Karpas-422 (cell line): ENCODE results near the gene ZNF432. TPM values are rescaled to one million over a fixed set of nuclear protein-coding genes. Genes with fewer than 3 reads are reported as not detected.
A peak's percentile ranks its signal among the peaks of the same experiment; 100 is the strongest.
"Not testable (repeated sequence)": the region's sequence is repeated elsewhere in the genome, so short reads cannot be mapped to it uniquely, and the experiment has no call there.

Experiments used
- DNase-seq: peaks from one replicate; pipeline ENCODE4 v3.0.0-alpha.2; 2015
- H2AFZ ChIP-seq: fragments of 200-600 bp; sonication (generic); 2 replicates; pipeline ENCODE4 v1.6.1; 2014; ENCODE audit warnings: antibody characterized with exemption, low read length, mixed read lengths
- H3K27ac ChIP-seq: fragments of 200-600 bp; sonication (generic); 2 replicates; pipeline ENCODE4 v1.5.1; 2014; ENCODE audit warnings: mild to moderate bottlenecking, low read length, moderate library complexity
- H3K27me3 ChIP-seq: fragments of 200-600 bp; sonication (generic); 2 replicates; pipeline ENCODE4 v1.6.1; 2014; ENCODE audit warnings: low read length, mixed read lengths
- H3K36me3 ChIP-seq: fragments of 200-600 bp; sonication (generic); 2 replicates; pipeline ENCODE4 v1.6.1; 2014; ENCODE audit warnings: low read length, mixed read lengths; ENCODE audit not compliant: insufficient read depth
- H3K4me1 ChIP-seq: fragments of 200-600 bp; sonication (generic); 2 replicates; pipeline ENCODE4 v1.6.1; 2014; ENCODE audit warnings: mild to moderate bottlenecking, low read length, mixed read lengths
- H3K4me2 ChIP-seq: fragments of 200-600 bp; sonication (generic); 2 replicates; pipeline ENCODE4 v1.6.1; 2014; ENCODE audit warnings: low read length, low read depth, mild to moderate bottlenecking; ENCODE audit not compliant: poor library complexity, severe bottlenecking
- H3K4me3 ChIP-seq: fragments of 200-600 bp; sonication (generic); 2 replicates; pipeline ENCODE4 v1.5.1; 2014; ENCODE audit warnings: mild to moderate bottlenecking, antibody characterized with exemption, low read length, mixed read lengths
- H3K79me2 ChIP-seq: fragments of 200-600 bp; sonication (generic); 2 replicates; pipeline ENCODE4 v1.6.1; 2014; ENCODE audit warnings: mild to moderate bottlenecking, low read length, mixed read lengths
- H3K9ac ChIP-seq: fragments of 200-600 bp; sonication (generic); 2 replicates; pipeline ENCODE4 v1.6.0; 2014; ENCODE audit warnings: low read length
- H3K9me2 ChIP-seq: fragments of 200-600 bp; sonication (generic), shearing (Covaris generic); replicated peaks from 2 replicates; pipeline ENCODE4 v1.6.0; 2014; ENCODE audit warnings: mild to moderate bottlenecking, low read length, moderate library complexity; ENCODE audit not compliant: insufficient read depth
- H3K9me3 ChIP-seq: fragments of 300-700, 200-600 bp; sonication (generic); 2 replicates; pipeline ENCODE4 v1.6.1; 2014; ENCODE audit warnings: low read length, mixed read lengths
- H4K20me1 ChIP-seq: fragments of 200-600 bp; sonication (generic); 2 replicates; pipeline ENCODE4 v1.6.1; 2014; ENCODE audit warnings: mild to moderate bottlenecking, antibody characterized with exemption, low read length, low read depth; ENCODE audit not compliant: insufficient read depth
- total RNA-seq: library from RNA; depleted of rRNA; stranded (reverse); fragments of >200 nt; shearing (Covaris generic); gene quantifications from 2 replicates; pipeline ENCODE4 v1.2.3, GENCODE V29; 2014; ENCODE audit warnings: low replicate concordance; rRNA removed

The ZNF432 gene
- total RNA-seq: 9.9 and 13.8 TPM in 2 replicates

DNA sequence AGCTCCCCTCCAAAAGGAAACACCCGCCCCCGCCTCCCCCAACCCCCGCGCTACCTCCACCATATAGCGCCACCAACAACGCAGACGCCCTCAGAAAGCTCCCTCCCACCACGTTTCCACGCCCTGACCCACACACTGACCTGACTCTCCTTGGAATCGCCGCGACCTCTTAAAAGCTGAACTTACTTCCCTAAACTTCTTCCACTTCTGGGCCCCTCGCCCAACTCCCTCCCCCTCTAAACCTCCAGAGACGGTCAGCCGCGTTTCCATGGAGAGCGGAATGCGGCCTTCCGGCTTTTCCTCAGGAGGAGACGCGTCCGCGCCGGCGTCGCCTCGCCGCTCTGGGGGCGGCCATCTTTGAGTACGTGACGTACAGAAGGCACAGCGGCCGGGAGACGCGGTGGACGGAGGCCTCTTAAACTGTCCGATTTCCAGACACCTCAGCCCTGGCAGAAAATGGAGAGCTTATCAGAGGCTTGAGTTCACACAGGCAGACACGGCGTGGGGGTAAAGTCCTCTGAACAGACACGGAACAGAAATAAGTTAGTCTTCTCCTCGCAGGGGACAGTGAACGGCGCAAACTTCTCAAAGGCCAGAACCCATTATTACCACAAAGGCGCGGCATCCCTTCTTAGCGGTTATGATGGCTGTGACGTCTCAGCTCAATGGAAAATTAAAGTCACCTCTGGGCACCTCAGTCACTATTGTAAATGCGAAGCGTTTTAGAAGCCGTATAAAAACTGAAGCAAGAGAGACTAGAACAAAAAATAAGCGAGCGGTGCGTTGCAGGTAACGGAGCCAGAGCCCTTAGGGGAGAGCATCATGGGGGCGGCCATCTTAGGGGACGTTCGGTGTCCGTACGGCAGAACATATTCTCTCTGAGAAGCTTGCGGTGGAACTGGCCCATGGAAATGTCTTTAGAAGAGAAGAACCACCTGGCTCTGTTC is at the start of gene ZNF432:
Gene ZNF432, minus strand, starts transcription at position 284 of the 947 bp plus-strand sequence. CDS start 1,970 bp downstream, outside the sequence.
- DNase-seq: peak; percentile 98
- peak within 1 kb of the TSS; percentile 66 for H3K27ac ChIP-seq

GRCh38 chr19:52096416-52096815 is 47.8 kb upstream of the ZNF432 start:
- not testable (repeated sequence) for H3K9me2 ChIP-seq, H3K4me3 ChIP-seq, H3K9ac ChIP-seq, H3K79me2 ChIP-seq, H2AFZ ChIP-seq, DNase-seq, H3K4me1 ChIP-seq, H4K20me1 ChIP-seq, H3K27ac ChIP-seq, H3K27me3 ChIP-seq, H3K4me2 ChIP-seq, H3K36me3 ChIP-seq
- peaks cover 48% of the 10 kb centered on the region for H3K9me3 ChIP-seq

More for the DNA sequence above, at the start of gene ZNF432:
- Histone ChIP-seq H4K20me1 (no peaks in the 10 kb centered on the region), H2AFZ (peak within 1 kb of the TSS; percentile 89), H3K79me2 (peaks cover 22% of the 10 kb centered on the region), H3K4me2 (peak within 1 kb of the TSS; percentile 62), H3K9ac (peak within 1 kb of the TSS; percentile 69), H3K9me2 (no peaks in the 10 kb centered on the region), H3K9me3 (peaks cover 45% of the 10 kb centered on the region), H3K36me3 (peaks cover 42% of the 10 kb centered on the region), H3K27me3 (no peaks in the 10 kb centered on the region), H3K4me1 (peaks cover 14% of the 10 kb centered on the region), H3K4me3 (peak within 1 kb of the TSS; percentile 64)

DNA sequence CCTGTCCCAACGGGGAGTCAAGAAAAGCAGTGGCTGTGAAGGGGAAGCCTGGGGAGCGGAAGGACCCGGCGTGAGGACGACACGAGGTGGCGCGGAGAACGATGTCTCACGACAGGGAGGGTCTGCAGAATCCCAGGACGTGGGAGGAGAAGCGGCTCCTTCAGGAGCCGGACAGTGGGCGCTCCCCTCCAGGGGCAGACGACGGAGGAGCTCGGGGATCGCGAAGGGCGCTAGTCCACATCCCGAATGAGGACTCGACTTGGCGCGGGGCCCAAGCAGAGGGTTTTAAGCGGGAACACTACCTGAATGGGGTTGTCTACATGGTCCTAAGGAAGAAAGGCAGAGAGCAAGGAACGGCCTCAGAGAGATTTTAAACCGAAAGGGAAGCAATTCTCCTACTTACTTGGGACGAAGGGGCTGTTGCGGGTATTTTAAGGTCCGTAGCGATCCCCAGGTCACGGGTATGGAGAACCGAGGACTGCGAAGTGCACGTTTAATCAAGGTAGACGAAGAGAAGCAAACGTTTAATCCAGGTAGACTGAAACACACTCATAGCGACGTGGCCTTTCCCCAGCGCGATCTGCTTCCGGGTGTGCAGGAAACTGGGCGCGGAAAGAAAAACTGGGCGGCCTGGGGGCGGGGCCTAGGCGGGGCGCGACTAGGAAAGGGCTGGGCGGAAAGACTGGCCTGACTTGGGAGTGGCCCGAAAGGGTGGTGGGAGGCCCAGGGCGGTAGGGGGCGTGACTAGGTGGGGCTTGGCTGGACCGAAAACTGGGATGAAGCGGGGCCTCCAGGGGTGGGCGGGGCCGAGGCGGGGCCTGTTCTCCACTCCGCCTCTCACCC is 46.8 kb upstream of the ZNF432 start, which contains the start of gene ZNF841:
Gene ZNF841, minus strand, starts transcription at position 594 of the 843 bp plus-strand sequence. CDS start 10,964 bp downstream, outside the sequence.
- H3K9me3 ChIP-seq: peaks cover 48% of the 10 kb centered on the region
- no peak within 1 kb of the TSS for H3K4me2 ChIP-seq

DNA sequence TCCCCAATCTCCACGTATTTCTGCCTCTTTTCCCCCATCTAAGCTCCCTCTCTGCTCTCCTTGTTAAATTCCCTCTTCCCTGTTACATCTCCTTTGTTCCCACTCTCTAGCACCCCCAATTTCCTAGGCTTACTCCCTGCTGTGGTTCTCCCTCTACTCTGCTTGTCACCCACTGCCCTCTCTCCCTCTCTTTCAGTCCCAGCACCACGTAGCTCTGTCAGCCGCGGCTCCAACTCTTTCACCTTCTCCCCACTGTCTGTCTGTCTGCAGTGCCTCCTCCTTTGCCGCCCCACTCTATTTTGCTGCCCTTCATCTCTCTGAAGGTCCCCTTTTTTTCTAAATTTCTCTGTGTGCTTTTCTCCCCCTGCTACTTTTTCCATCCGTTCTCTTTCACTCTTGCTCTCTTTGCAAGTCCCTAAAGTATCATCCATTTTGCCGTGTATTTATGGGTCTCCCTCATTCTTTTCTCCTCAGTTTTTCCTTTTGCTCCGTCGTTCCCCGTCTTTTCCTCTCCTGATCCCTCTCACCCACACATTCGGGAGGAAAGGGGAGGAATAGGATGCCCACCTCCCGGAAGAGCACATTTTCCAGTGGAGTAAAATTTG is 46.0 kb upstream of the ZNF432 start:
- Histone ChIP-seq H4K20me1 (no peaks in the 10 kb centered on the region), H3K79me2 (no peaks in the 10 kb centered on the region), H3K36me3 (no peaks in the 10 kb centered on the region), H3K27me3 (no peaks in the 10 kb centered on the region; the same call in 1 of the 2 replicates), H3K9ac (no peak overlapping the region), H3K27ac (no peak overlapping the region), H3K4me3 (no peak overlapping the region), H3K4me1 (no peaks in the 10 kb centered on the region), H2AFZ (no peak overlapping the region), H3K9me3 (peaks cover 52% of the 10 kb centered on the region), H3K4me2 (no peak overlapping the region), H3K9me2 (no peaks in the 10 kb centered on the region)
- no peak for DNase-seq

More for the DNA sequence above, 46.8 kb upstream of the ZNF432 start, which contains the start of gene ZNF841:
- no peak within 1 kb of the TSS for H3K27ac ChIP-seq
- no peaks in the 10 kb centered on the region for H3K9me2 ChIP-seq
- no peaks in the 10 kb centered on the region for H3K4me1 ChIP-seq
- H3K27me3 ChIP-seq: no peaks in the 10 kb centered on the region
- H3K36me3 ChIP-seq: no peaks in the 10 kb centered on the region
- no peaks in the 10 kb centered on the region for H4K20me1 ChIP-seq
- H3K4me3 ChIP-seq: no peak within 1 kb of the TSS
- no peak within 1 kb of the TSS for H2AFZ ChIP-seq
- no peak for DNase-seq
- no peak within 1 kb of the TSS for H3K9ac ChIP-seq
- H3K79me2 ChIP-seq: no peaks in the 10 kb centered on the region

DNA sequence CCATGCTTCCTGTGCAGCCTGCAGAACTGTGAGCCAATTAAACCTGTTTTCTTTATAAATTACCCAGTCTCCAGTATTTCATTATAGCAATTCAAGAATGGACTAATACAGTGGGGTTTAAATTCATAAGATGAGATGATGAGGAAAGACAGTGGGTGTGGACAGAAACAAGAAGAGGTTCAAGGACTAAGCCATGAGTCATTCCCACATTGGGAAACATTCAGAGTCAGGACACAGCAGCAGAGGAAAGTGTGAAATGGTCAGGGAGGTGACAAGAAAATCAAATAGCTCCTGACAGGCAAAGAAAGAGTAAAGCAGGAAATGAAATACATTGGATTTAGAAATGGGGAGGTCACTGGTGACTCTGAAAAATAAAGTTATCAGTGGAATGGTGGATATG is 37.8 kb upstream of the ZNF432 start:
- Histone ChIP-seq H3K36me3 (no peaks in the 10 kb centered on the region), H3K4me3 (no peak overlapping the region), H3K9ac (no peak overlapping the region), H3K9me3 (peaks cover 18% of the 10 kb centered on the region), H2AFZ (no peak overlapping the region), H3K79me2 (no peaks in the 10 kb centered on the region), H4K20me1 (no peaks in the 10 kb centered on the region), H3K4me1 (no peaks in the 10 kb centered on the region), H3K27me3 (no peaks in the 10 kb centered on the region; the same call in 1 of the 2 replicates), H3K9me2 (no peaks in the 10 kb centered on the region), H3K4me2 (no peak overlapping the region), H3K27ac (no peak overlapping the region)
- no peak for DNase-seq

- no peak overlapping the region for H3K27ac ChIP-seq
- no peak overlapping the region for H3K4me3 ChIP-seq
- no peaks in the 10 kb centered on the region for H3K79me2 ChIP-seq
These were observed 21.9 kb upstream of the ZNF432 start for GRCh38 chr19:52070496-52070895.

GRCh38 chr19:52069653-52070052 is 21.0 kb upstream of the ZNF432 start:
- Histone ChIP-seq H3K79me2 (no peaks in the 10 kb centered on the region), H3K4me1 (no peaks in the 10 kb centered on the region), H4K20me1 (no peaks in the 10 kb centered on the region), H3K36me3 (no peaks in the 10 kb centered on the region), H3K9me3 (peaks cover 64% of the 10 kb centered on the region), H3K9ac (no peak overlapping the region), H2AFZ (no peak overlapping the region), H3K27me3 (peaks cover 3% of the 10 kb centered on the region; the same call in 1 of the 2 replicates), H3K9me2 (no peaks in the 10 kb centered on the region), H3K4me2 (no peak overlapping the region), H3K27ac (no peak overlapping the region), H3K4me3 (no peak overlapping the region)
- DNase-seq: no peak

More at GRCh38 chr19:52070496-52070895, 21.9 kb upstream of the ZNF432 start:
- Histone ChIP-seq H3K9ac (no peak overlapping the region), H4K20me1 (no peaks in the 10 kb centered on the region), H2AFZ (no peak overlapping the region), H3K4me1 (no peaks in the 10 kb centered on the region), H3K36me3 (no peaks in the 10 kb centered on the region), H3K27me3 (peaks cover 3% of the 10 kb centered on the region; the same call in 1 of the 2 replicates), H3K9me3 (peaks cover 55% of the 10 kb centered on the region), H3K9me2 (no peaks in the 10 kb centered on the region), H3K4me2 (no peak overlapping the region)
- no peak for DNase-seq
